Parathyroid adenoma (tissue), 2 donors: ENCODE measurements around the gene KRTAP7-1.

Experiments used
- H2AFZ ChIP-seq: fragments of 300-600 bp; sonication (generic); one replicate; pipeline ENCODE4 v1.7.0; 2017; ENCODE audit warnings: antibody characterized with exemption, mild to moderate bottlenecking
- H3K27ac ChIP-seq: fragments of 300-600 bp; sonication (generic); one replicate; pipeline ENCODE4 v1.7.0; 2017
- H3K27me3 ChIP-seq: fragments of 300-600 bp; sonication (generic); one replicate; pipeline ENCODE4 v1.7.0; 2017; ENCODE audit warnings: low read length; ENCODE audit not compliant: control insufficient read depth, insufficient read depth
- H3K36me3 ChIP-seq: fragments of 300-600 bp; sonication (generic); one replicate; pipeline ENCODE4 v1.7.0; 2017; ENCODE audit warnings: low read length; ENCODE audit not compliant: control insufficient read depth, insufficient read depth
- H3K4me1 ChIP-seq: fragments of 300-600 bp; sonication (generic); one replicate; pipeline ENCODE4 v1.7.0; 2017; ENCODE audit warnings: control low read depth
- H3K4me2 ChIP-seq: fragments of 300-600 bp; sonication (generic); one replicate; pipeline ENCODE4 v1.7.0; 2017; ENCODE audit warnings: low read length
- H3K4me3 ChIP-seq: fragments of 300-600 bp; sonication (generic); one replicate; pipeline ENCODE4 v1.7.0; 2017; ENCODE audit warnings: low read depth, low read length
- H3K79me2 ChIP-seq: fragments of 300-600 bp; sonication (generic); one replicate; pipeline ENCODE4 v1.7.0; 2017; ENCODE audit warnings: control low read depth
- H3K9ac ChIP-seq: fragments of 300-600 bp; sonication (generic); one replicate; pipeline ENCODE4 v1.7.0; 2017; ENCODE audit warnings: mild to moderate bottlenecking
- H3K9me3 ChIP-seq: fragments of 300-600 bp; sonication (generic); one replicate; pipeline ENCODE4 v1.7.0; 2017; ENCODE audit warnings: low read length; ENCODE audit not compliant: control insufficient read depth
- CTCF ChIP-seq: fragments of 300-600 bp; sonication (generic); IDR thresholded peaks from one replicate; pipeline ENCODE4 v1.7.0; 2017; ENCODE audit warnings: antibody characterized with exemption, mild to moderate bottlenecking
- donor health status: primary hyperparathyroidism.

The KRTAP7-1 gene

GRCh38 chr21:30800605-30801004, 29.0 kb downstream of the KRTAP7-1 start:
- no peak for TF ChIP-seq CTCF
- H2AFZ ChIP-seq: no peak overlapping the region
- no peaks in the 10 kb centered on the region for H3K79me2 ChIP-seq
- H3K9me3 ChIP-seq: no peaks in the 10 kb centered on the region
- H3K36me3 ChIP-seq: no peaks in the 10 kb centered on the region
- H3K4me3 ChIP-seq: no peak overlapping the region
- no peaks in the 10 kb centered on the region for H3K27me3 ChIP-seq
- H3K4me2 ChIP-seq: no peak overlapping the region
- no peaks in the 10 kb centered on the region for H3K4me1 ChIP-seq
- H3K27ac ChIP-seq: no peak overlapping the region
- no peak overlapping the region for H3K9ac ChIP-seq

GRCh38 chr21:30793581-30794314, 35.8 kb downstream of the KRTAP7-1 start:
- H3K27ac ChIP-seq: no peak overlapping the region
- TF ChIP-seq CTCF: no peak
- no peaks in the 10 kb centered on the region for H3K4me1 ChIP-seq
- H3K4me3 ChIP-seq: no peak overlapping the region
- H3K27me3 ChIP-seq: no peaks in the 10 kb centered on the region
- no peaks in the 10 kb centered on the region for H3K9me3 ChIP-seq
- H3K79me2 ChIP-seq: no peaks in the 10 kb centered on the region
- no peak overlapping the region for H2AFZ ChIP-seq
- H3K36me3 ChIP-seq: no peaks in the 10 kb centered on the region
- H3K4me2 ChIP-seq: no peak overlapping the region
- no peak overlapping the region for H3K9ac ChIP-seq

- no peak overlapping the region for H3K4me2 ChIP-seq
Measured at GRCh38 chr21:30779249-30779648, 50.3 kb downstream of the KRTAP7-1 start.

More at GRCh38 chr21:30779249-30779648, 50.3 kb downstream of the KRTAP7-1 start:
- no peak for TF ChIP-seq CTCF
- Histone ChIP-seq H3K79me2 (no peaks in the 10 kb centered on the region), H3K27me3 (no peaks in the 10 kb centered on the region), H2AFZ (no peak overlapping the region), H3K27ac (no peak overlapping the region), H3K36me3 (no peaks in the 10 kb centered on the region), H3K9me3 (no peaks in the 10 kb centered on the region), H3K9ac (no peak overlapping the region), H3K4me1 (no peaks in the 10 kb centered on the region), H3K4me3 (no peak overlapping the region)
